ENCODE data around the gene PNP. TPM values are rescaled to one million over a fixed set of nuclear protein-coding genes. Genes with fewer than 3 reads are reported as not detected.

PNP gene
- total RNA-seq, 1 donor from 2014 or later: 56.8 TPM

DNA sequence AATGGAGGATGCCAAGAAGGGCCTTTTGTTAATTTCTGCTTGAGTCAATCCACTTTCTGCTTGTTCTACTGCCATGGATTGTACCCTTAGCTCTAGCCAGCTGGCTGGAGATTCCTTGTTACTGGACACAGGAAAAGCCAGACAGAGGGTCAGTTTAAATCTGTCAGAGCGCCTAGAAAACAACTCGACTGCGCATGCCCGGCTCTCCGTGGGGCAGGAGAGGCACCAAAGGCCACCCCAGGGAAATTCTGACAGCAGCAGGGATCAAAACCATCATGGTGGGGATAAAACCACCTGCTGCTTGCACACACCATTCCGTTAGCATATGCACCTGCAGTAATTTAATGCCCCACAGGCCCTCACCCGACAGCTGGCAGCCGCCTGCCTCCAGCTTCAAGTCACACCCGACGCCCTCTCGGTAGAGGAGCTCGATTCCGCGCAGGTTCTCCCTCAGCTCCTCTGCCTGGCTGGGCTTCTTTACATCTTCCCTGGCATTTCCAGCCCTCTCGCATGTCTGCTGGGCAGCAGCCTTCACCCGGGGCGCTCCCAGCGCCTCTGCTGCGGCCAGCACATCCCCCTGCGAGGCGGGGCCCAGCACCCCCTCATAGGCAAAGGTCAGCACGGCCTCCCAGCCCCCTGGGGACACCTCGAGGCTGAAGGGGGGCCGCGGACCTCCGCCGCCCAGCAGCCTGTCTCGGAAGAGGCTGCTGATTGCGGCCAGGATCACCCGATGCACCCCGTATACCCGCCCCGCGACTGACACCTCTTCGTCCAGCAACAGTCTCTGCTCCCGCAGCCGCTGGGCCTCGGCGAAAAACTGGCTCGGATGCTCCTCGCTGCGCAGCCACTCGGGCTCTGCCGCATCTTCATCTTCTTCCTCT lies 34.3 kb upstream of the PNP start:
- FAIRE-seq (no peak), DNase-seq (ENCODE audit: low read depth) (no peak)
- Histone ChIP-seq H2AFZ (ENCODE audit: low read depth, low read length) (peak overlapping the region; percentile 74), H3K9me3 (ENCODE audit: insufficient read depth, low read depth, low read length) (no peaks in the 10 kb centered on the region), H3K79me2 (ENCODE audit: insufficient read depth, low read length) (no peaks in the 10 kb centered on the region), H3K9ac (ENCODE audit: low read length) (peak overlapping the region; percentile 22), H3K36me3 (ENCODE audit: insufficient read depth, low read length) (no peaks in the 10 kb centered on the region), H3K27ac (ENCODE audit: low read depth, low read length) (no peak overlapping the region), H3K4me1 (ENCODE audit: insufficient read depth, low read length) (peaks cover 15% of the 10 kb centered on the region), H3K27me3 (ENCODE audit: insufficient read depth, low read length) (no peaks in the 10 kb centered on the region), H3K4me3 (ENCODE audit: insufficient read depth, low read depth, low read length) (peak overlapping the region; percentile 28), H4K20me1 (ENCODE audit: insufficient read depth, low read length) (no peaks in the 10 kb centered on the region), H3K4me2 (ENCODE audit: low read length) (peak overlapping the region; percentile 78)
- H3K36me3 Mint-ChIP-seq (ENCODE audit: low read depth, unreplicated experiment): no peaks in the 10 kb centered on the region
- no peaks in the 10 kb centered on the region for H3K9me3 Mint-ChIP-seq (ENCODE audit: unreplicated experiment)
- TF ChIP-seq EZH2 (IDR thresholded peaks at IDR 0.05; ENCODE audit: insufficient read depth, low read length): no peak
- TF ChIP-seq, protein P1, sequence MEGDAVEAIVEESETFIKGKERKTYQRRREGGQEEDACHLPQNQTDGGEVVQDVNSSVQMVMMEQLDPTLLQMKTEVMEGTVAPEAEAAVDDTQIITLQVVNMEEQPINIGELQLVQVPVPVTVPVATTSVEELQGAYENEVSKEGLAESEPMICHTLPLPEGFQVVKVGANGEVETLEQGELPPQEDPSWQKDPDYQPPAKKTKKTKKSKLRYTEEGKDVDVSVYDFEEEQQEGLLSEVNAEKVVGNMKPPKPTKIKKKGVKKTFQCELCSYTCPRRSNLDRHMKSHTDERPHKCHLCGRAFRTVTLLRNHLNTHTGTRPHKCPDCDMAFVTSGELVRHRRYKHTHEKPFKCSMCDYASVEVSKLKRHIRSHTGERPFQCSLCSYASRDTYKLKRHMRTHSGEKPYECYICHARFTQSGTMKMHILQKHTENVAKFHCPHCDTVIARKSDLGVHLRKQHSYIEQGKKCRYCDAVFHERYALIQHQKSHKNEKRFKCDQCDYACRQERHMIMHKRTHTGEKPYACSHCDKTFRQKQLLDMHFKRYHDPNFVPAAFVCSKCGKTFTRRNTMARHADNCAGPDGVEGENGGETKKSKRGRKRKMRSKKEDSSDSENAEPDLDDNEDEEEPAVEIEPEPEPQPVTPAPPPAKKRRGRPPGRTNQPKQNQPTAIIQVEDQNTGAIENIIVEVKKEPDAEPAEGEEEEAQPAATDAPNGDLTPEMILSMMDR (IDR thresholded peaks at IDR 0.05; ENCODE audit: insufficient read depth, low read depth, low read length): no peak
- H3K27me3 Mint-ChIP-seq (ENCODE audit: low read depth, unreplicated experiment): peaks cover 32% of the 10 kb centered on the region
- H3K4me1 Mint-ChIP-seq (ENCODE audit: low read depth, unreplicated experiment): no peaks in the 10 kb centered on the region
- no peak overlapping the region for H3K4me3 Mint-ChIP-seq (ENCODE audit: unreplicated experiment)
- H3K27ac Mint-ChIP-seq (ENCODE audit: unreplicated experiment): no peak overlapping the region

DNA sequence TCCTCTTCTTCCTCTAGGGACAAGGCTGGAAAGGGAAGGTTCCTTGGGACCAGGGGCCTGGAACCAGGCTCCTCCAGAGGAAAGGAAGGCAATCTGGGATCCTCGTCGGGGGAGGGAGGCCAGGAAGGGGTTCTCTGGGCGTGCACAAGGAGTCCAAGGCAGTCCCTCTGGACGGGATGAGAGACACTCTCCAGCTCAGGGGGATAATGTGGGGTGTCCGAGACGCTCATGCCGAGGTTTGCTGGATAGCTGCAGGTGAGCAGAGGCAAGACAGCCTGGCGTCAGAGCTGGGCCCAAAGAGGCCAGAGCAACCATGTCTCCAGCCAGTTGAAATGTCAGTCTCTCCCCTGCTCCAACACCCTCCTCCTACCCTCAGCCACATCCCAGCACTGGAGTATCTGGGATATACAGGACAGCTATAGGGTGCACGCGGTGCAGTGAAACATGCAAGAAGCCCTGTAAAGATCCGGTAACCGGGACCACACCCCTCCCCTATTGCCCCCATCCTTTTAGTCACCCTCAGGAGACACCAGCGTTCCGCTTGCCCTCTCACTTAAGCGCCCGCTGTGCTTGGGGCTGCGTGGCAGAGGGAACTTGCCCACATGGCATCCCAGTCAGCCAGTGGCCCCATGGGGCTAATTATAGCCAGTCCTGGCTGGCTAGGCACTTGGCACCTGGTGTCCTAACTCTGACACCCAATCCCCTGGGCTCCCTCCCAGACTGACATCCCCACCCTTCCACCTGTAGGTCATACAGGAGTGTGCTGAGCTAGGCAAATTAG lies 33.4 kb upstream of the PNP start, which contains the start of gene KLHL33:
KLHL33 (minus strand) TSS at position 585 of the 781 bp plus-strand sequence; CDS start at position 230, 355 bp downstream.
- Histone ChIP-seq H3K27me3 (ENCODE audit: insufficient read depth, low read length) (no peaks in the 10 kb centered on the region), H3K4me2 (ENCODE audit: low read length) (peak within 1 kb of the TSS; percentile 78), H3K9ac (ENCODE audit: low read length) (peak within 1 kb of the TSS; percentile 22), H3K9me3 (ENCODE audit: insufficient read depth, low read depth, low read length) (no peaks in the 10 kb centered on the region), H3K79me2 (ENCODE audit: insufficient read depth, low read length) (no peaks in the 10 kb centered on the region), H2AFZ (ENCODE audit: low read depth, low read length) (peak within 1 kb of the TSS; percentile 74), H4K20me1 (ENCODE audit: insufficient read depth, low read length) (no peaks in the 10 kb centered on the region), H3K4me1 (ENCODE audit: insufficient read depth, low read length) (peaks cover 15% of the 10 kb centered on the region), H3K36me3 (ENCODE audit: insufficient read depth, low read length) (no peaks in the 10 kb centered on the region), H3K27ac (ENCODE audit: low read depth, low read length) (no peak within 1 kb of the TSS), H3K4me3 (ENCODE audit: insufficient read depth, low read depth, low read length) (peak within 1 kb of the TSS; percentile 28)
- DNase-seq (ENCODE audit: low read depth): no peak
- no peak within 1 kb of the TSS for H3K27ac Mint-ChIP-seq (ENCODE audit: unreplicated experiment)
- no peaks in the 10 kb centered on the region for H3K36me3 Mint-ChIP-seq (ENCODE audit: low read depth, unreplicated experiment)
- TF ChIP-seq, protein P1 (IDR thresholded peaks at IDR 0.05; ENCODE audit: insufficient read depth, low read depth, low read length): no peak
- TF ChIP-seq EZH2 (IDR thresholded peaks at IDR 0.05; ENCODE audit: insufficient read depth, low read length): no peak
- no peak within 1 kb of the TSS for H3K4me3 Mint-ChIP-seq (ENCODE audit: unreplicated experiment)
- FAIRE-seq: no peak
- no peaks in the 10 kb centered on the region for H3K9me3 Mint-ChIP-seq (ENCODE audit: unreplicated experiment)
- peaks cover 37% of the 10 kb centered on the region for H3K27me3 Mint-ChIP-seq (ENCODE audit: low read depth, unreplicated experiment)
- no peaks in the 10 kb centered on the region for H3K4me1 Mint-ChIP-seq (ENCODE audit: low read depth, unreplicated experiment)
